ENCODE measurements around the gene RAB12.

RAB12 gene

GRCh38 chr18:8629602-8630001 is 20.4 kb downstream of the RAB12 start:
- no peak overlapping the region for H2AFZ ChIP-seq (ENCODE audit: low read depth, low read length, severe bottlenecking)
- peaks cover 9% of the 10 kb centered on the region; the same call in 1 of the 2 replicates for H3K79me2 ChIP-seq (ENCODE audit: insufficient read depth, low read length)
- H3K27ac ChIP-seq (ENCODE audit: low read depth, low read length): no peak overlapping the region
- H3K36me3 ChIP-seq (ENCODE audit: low read length): peaks cover 2% of the 10 kb centered on the region; the same call in 1 of the 2 replicates
- no peaks in the 10 kb centered on the region for H3K27me3 ChIP-seq (ENCODE audit: low read length)
- H4K20me1 ChIP-seq (ENCODE audit: low read depth, low read length): 0 out of 2 replicates have a peak, but pooled peaks cover 2% of the 10 kb centered on the region
- H3F3A ChIP-seq (ENCODE audit: insufficient read depth): no peaks in the 10 kb centered on the region
- no peaks in the 10 kb centered on the region for H3K9me2 ChIP-seq (replicated peaks; ENCODE audit: insufficient read depth, low read length)
- no peak overlapping the region for H3K9ac ChIP-seq (ENCODE audit: low read length)
- no peak overlapping the region for H3K4me3 ChIP-seq (ENCODE audit: insufficient read depth, low read length, poor library complexity, severe bottlenecking)
- no peak overlapping the region for H3K4me2 ChIP-seq (ENCODE audit: low read depth, low read length, poor library complexity, severe bottlenecking)
- no peak for TF ChIP-seq CTCF (IDR thresholded peaks at IDR 0.05; ENCODE audit: insufficient read depth, low read length, poor library complexity, severe bottlenecking)
- no peak for TF ChIP-seq EZH2phosphoT487 (conservative IDR thresholded peaks at IDR 0.05; ENCODE audit: low read length)
- H3K9me3 ChIP-seq (ENCODE audit: insufficient read depth, low read length): no peaks in the 10 kb centered on the region

GRCh38 chr18:8630546-8630945 is 21.3 kb downstream of the RAB12 start:
- Histone ChIP-seq H3K9me2 (replicated peaks; ENCODE audit: insufficient read depth, low read length) (no peaks in the 10 kb centered on the region), H3F3A (ENCODE audit: insufficient read depth) (no peaks in the 10 kb centered on the region), H3K36me3 (ENCODE audit: low read length) (peaks cover 6% of the 10 kb centered on the region; the same call in 1 of the 2 replicates), H3K27me3 (ENCODE audit: low read length) (no peaks in the 10 kb centered on the region), H3K4me2 (ENCODE audit: low read depth, low read length, poor library complexity, severe bottlenecking) (no peak overlapping the region), H3K4me3 (ENCODE audit: insufficient read depth, low read length, poor library complexity, severe bottlenecking) (no peak overlapping the region), H3K27ac (ENCODE audit: low read depth, low read length) (no peak overlapping the region), H2AFZ (ENCODE audit: low read depth, low read length, severe bottlenecking) (no peak overlapping the region), H4K20me1 (ENCODE audit: low read depth, low read length) (no peaks in the 10 kb centered on the region), H3K79me2 (ENCODE audit: insufficient read depth, low read length) (peaks cover 8% of the 10 kb centered on the region; the same call in 1 of the 2 replicates), H3K9me3 (ENCODE audit: insufficient read depth, low read length) (no peaks in the 10 kb centered on the region), H3K9ac (ENCODE audit: low read length) (no peak overlapping the region)
- TF ChIP-seq CTCF (IDR thresholded peaks at IDR 0.05; ENCODE audit: insufficient read depth, low read length, poor library complexity, severe bottlenecking) (no peak), EZH2phosphoT487 (conservative IDR thresholded peaks at IDR 0.05; ENCODE audit: low read length) (no peak)

- peaks cover 8% of the 10 kb centered on the region; the same call in 1 of the 2 replicates for H3K36me3 ChIP-seq (ENCODE audit: low read length)
- TF ChIP-seq CTCF (IDR thresholded peaks at IDR 0.05; ENCODE audit: insufficient read depth, low read length, poor library complexity, severe bottlenecking) (no peak), EZH2phosphoT487 (conservative IDR thresholded peaks at IDR 0.05; ENCODE audit: low read length) (no peak)
- H2AFZ ChIP-seq (ENCODE audit: low read depth, low read length, severe bottlenecking): no peak overlapping the region
- H3F3A ChIP-seq (ENCODE audit: insufficient read depth): no peaks in the 10 kb centered on the region
- H3K9me2 ChIP-seq (replicated peaks; ENCODE audit: insufficient read depth, low read length): no peaks in the 10 kb centered on the region
- no peak overlapping the region for H3K4me2 ChIP-seq (ENCODE audit: low read depth, low read length, poor library complexity, severe bottlenecking)
- H3K9ac ChIP-seq (ENCODE audit: low read length): no peak overlapping the region
- no peaks in the 10 kb centered on the region for H3K9me3 ChIP-seq (ENCODE audit: insufficient read depth, low read length)
- peaks cover 8% of the 10 kb centered on the region; the same call in 1 of the 2 replicates for H3K79me2 ChIP-seq (ENCODE audit: insufficient read depth, low read length)
- H3K27ac ChIP-seq (ENCODE audit: low read depth, low read length): no peak overlapping the region
- no peaks in the 10 kb centered on the region for H4K20me1 ChIP-seq (ENCODE audit: low read depth, low read length)
- H3K4me3 ChIP-seq (ENCODE audit: insufficient read depth, low read length, poor library complexity, severe bottlenecking): no peak overlapping the region
- H3K27me3 ChIP-seq (ENCODE audit: low read length): no peaks in the 10 kb centered on the region
Measured at GRCh38 chr18:8631265-8631664, 22.0 kb downstream of the RAB12 start.
